ENCODE results near the gene SBK3.
A peak's percentile ranks its signal among the peaks of the same experiment; 100 is the strongest.
"Not testable (repeated sequence)": the region's sequence is repeated elsewhere in the genome, so short reads cannot be mapped to it uniquely, and the experiment has no call there.

Gene SBK3

DNA sequence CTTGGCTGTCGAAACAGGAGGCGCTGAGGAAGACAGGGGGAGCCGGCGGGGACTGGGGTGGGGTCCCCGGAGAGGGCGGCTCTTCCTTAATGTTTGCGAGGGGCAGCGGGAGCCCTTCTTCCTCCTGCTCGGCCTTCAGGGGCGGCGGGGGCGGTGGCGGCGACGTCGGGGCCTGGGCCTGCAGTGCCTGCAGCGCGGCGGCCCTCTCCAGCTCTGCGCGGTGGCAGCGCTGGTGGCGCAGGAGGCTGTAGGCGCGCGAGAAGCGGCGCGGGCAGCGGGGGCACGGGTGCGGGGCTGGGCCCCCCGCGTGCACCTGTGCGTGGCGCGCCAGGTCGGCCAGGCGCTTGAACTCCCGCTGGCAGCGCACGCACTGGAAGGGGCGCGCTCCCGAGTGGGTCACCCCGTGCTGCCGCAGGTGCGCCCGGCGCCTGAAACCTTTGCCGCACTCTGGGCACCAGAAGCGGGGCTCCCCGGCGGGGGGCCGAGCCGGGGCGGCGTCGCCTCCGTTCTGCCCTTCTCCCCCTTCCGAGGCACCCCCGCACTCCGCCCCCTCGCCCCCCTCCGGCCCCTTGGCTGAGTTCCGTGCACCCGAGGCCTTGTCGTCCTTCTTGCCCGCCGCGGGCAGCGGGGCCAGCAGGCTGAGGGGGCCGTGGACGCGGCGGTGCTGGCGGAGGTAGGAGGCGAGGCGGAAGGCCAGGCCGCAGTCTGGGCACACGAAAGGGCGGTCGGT, 32.9 kb upstream of the SBK3 start:
- DNase-seq = no peak

DNA sequence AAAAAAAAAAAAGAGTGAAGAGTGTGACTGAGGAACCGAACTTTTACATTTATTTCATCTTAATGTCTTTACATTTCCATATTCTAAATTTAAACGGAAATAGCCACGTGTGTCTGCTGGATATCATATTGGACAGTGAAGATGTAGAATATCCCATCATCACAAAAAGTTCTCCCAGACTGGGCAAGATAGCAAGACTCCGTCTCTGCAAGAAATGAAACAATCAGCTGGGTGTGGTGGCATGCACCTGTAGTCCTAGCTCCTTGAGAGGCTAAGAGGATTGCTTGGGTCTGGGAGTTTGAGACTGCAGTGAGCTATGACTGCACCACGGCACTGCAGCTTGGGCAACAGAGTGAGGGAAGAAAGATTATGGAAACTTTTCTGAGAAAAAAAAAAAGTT, 31.4 kb upstream of the SBK3 start:
- DNase-seq = no peak

DNA sequence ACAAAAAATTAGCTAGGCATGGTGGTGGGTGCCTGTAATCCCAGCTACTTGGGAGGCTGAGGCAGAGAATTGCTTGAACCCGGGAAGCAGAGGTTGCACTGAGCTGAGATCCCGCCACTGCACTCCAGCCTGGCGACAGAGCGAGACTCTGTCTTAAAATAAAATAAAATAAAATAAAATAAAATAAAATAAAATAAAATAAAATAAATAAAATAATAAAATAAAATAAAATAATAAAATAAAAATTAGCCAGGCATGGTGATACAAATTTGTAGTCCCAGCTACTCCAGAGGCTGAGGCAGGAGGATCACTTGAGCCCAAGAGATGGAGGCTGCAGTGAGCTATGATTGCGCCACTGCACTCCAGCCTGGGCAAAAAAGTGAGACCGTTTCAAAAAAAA, 28.6 kb upstream of the SBK3 start:
- not testable (repeated sequence) for DNase-seq

DNA sequence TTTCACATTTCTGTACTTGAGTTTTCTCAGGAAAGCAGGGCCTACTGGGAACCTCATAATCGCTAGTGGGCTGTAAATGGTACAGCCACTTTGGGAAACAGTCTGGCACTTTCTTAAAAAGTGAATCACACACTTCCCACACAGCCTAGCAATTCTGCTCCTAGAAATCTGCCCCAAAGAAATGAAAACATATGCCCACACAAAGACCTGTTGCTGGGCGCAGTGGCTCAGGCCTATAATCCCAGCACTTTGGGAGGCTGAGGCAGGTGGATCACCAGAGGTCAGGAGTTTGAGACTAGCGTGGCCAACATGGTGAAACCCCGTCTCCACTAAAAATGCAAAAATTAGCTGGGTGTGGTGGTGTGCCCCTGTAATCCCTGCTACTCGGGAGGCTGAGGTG, 24.1 kb upstream of the SBK3 start:
- not testable (repeated sequence) for DNase-seq

DNA sequence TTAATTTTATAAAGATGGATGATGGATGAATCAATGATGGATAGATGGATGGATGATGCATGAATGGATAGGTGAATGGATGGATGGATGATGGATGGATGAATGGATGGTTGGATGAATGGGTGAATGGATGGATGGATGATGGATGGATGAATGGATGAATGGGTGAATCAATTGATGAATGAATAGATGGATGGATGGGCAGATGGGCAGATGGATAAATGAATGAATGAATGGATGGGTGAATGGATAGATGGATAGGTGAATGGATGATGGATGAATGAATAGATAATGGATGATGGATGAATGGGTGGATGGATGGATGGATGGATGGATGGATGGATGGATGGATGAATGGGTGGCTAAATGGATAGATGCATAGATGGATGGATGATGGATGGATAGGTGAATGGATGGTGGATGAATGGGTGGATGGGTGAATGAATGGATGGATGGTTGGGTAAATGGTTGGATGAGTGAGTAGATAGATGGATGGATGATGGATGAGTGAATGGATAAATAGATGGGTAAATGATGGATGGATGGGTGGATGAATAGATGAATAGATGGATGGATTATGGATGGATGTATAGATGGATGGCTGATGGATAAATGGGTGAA, 22.5 kb upstream of the SBK3 start:
- no peak for DNase-seq

DNA sequence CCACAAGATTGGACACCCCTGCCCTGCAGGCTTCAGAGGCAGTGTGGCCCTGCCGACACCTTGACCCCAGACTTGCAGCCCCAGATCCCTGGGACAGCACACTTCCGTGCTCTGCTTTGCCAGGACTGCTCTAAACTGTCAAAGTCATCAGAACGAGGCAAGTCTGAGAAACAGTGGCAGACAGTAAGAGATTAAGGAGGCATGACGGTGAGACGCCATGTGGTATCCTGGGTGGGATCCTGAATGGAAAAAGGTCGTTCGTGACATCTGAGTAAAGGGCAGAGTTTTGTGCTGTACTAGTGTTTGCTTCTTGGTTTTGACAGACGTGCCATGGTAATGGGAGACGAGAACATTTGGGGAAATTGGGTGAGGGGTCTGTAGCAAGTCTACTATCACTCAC, 21.5 kb upstream of the SBK3 start:
- DNase-seq = no peak

DNA sequence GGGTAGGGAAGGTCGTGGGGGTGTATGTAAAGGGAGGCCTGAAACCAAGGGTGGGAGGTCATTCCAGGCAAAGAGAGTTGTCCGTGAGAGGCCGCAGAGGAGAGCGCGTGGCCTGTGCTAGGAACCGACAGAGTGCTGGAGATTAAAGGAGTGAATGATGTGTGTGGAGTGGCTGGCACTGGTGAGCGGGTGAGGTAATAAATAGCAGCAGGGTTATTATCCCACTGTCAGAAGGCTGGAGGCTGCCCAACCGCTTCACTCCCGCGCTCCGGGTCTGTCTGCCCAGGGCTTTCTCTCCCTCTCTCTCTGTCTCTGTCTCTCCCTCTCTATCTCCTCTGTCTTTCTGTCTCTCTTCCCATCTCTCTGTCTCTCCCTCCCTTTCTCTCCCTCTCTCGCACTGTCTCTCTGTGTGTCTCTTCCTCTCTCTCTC, 17.9 kb upstream of the SBK3 start:
- DNase-seq = no peak

DNA sequence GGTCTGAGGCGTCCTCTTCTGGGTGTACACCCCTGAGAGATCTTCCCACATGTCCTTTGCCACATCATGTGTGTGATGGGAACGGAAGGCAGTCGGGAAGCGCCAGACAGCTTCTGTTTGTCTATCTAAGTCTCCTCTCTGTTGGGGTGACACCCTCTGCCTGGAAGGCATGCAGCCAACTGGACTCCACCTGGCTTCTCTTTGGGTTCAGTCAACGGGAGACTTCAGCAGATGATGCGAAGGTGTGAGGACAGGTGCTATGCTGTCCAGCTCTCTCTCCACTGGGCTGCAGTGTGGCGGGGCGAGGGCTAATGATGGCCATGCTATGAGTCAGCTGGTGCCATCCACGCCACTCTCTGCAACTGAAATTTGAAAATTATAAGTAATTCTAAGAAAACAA, 14.3 kb upstream of the SBK3 start:
- DNase-seq = no peak

DNA sequence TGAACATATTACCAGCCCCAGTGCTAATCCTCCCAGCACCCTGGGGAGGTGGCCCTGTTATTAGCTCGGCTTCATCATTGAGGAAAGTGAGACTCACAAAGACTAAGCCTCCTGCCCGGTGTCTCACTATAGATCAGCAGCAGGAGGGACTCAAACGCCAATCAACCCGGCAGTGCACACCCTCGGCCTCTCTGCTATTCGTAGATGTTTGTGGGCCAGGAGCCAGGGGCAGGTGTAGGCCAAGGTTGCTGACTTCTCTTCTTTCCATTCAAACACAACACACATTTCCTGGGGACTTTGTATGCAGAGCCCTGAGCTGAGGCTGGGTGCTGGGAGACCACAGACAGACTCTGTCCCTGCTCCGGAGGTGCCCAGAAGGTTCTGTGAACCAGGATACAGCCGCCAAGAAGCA, 9.4 kb upstream of the SBK3 start:
- no peak for DNase-seq

DNA sequence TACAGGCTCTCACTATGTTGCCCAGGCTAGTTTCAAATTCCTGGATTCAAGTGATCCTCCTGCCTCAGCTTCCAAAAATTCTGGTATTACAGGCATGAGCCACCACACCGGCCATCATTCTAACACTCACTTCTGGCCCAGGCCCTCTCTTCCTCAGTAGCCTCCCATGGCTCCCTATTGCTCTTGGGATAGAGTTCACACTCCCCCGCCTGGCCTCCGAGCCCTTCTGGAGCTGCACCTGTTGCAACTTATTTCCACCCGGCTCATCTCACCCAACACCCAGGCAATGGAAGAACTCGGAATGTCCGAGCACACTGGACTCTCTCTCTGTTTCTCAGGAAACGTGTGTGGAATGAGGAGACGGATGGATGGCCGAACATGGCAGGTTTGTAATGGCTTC, 9.0 kb upstream of the SBK3 start:
- DNase-seq = no peak

DNA sequence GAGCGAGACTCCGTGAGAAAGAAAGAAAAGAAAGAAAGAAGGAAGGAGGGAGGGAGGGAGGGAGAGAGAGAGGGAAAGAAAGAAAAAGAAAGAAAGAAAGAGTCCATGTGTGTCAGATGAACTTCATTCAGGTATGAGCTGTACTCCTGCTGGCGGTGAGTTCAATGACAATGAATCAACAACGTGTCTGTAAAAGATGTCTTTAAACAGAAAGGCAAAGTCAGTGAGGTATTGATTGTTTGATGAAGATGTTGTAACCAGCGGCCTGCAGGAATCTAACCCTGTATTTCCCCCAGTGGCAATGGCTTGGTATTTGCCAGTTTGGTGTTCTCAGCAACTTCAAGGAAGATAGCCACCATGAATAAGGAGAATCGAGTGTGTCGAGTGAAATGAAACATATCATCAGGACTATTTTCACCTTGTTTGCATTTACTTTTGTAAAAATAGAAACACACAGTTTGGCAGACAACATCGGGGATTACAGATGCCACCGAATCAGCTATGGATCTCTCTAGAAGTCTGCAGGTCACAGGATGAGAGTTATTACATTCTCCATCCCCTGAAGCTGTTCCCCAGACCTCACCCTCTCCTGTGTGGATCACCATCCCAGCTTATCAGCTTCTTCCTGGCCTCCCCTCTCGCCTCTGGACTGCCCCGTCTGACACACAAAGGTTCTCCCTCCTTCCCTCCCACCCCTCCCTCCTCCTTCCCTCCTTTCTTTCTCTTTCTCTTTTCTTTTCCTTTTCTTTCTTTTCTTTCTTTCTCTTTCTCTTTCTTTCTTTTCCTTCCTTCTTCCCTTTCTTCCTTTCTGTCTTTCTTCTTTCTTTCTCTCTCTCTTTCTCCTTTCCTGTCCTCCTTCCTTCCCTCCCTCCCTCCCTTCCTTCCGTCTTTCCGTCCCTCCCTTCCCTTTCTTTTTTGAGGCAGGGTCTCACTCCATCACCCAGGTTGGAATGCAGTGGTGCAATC, 8.2 kb upstream of the SBK3 start:
- no peak for DNase-seq

DNA sequence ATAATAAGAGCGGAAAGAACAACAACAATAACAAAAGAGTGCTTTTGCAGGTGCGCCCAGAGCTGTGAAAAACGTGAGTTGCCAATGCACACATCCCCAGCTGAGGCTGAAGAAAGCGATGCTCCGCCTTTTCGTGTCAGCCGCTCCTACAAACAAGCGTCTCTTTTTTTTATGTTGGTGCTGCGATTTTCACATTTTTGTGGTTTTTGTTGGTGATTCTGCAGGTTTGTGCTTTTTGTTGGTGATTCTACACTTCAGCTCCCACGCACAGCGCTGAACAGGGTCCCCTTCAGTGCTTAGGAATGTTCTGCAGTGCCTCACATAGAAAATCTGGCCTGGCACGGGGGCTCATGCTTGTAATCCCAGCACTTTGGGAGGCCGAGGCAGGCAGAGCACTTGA, 7.3 kb upstream of the SBK3 start:
- no peak for DNase-seq

DNA sequence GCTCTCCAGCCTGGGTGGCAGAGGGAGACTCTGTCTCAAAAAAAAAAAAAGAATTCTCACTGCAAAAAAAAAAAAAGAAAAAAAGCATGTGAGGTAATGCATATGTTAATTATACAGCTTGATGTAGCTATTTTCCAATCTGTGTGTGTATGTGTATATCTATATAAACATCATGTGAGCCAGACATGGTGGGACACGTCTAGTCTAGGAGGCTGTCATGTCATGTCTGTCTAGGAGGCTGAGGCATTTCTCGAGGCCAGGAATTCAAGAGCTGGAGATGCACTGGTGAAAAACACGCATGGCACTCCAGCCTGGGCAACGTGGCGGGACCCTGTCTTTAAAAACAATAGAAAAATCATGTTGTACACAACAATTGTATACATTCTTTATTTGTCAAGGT, 6.9 kb upstream of the SBK3 start:
- DNase-seq = no peak

DNA sequence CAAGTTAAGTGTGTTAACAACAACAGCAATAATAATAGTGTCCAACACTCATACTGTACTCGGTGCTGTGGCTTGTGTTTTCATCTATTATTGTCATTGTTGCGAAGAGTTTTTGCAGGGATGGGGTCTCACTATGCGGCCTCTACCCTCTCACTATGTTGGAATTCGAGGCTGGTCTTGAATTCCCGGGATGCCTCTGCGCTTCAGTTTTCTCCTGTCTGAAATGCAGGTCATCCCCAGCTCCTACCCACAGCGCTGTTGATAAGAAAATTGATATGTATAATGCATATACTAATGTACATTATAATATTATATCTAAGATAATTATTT, 4.9 kb upstream of the SBK3 start:
- DNase-seq = no peak

DNA sequence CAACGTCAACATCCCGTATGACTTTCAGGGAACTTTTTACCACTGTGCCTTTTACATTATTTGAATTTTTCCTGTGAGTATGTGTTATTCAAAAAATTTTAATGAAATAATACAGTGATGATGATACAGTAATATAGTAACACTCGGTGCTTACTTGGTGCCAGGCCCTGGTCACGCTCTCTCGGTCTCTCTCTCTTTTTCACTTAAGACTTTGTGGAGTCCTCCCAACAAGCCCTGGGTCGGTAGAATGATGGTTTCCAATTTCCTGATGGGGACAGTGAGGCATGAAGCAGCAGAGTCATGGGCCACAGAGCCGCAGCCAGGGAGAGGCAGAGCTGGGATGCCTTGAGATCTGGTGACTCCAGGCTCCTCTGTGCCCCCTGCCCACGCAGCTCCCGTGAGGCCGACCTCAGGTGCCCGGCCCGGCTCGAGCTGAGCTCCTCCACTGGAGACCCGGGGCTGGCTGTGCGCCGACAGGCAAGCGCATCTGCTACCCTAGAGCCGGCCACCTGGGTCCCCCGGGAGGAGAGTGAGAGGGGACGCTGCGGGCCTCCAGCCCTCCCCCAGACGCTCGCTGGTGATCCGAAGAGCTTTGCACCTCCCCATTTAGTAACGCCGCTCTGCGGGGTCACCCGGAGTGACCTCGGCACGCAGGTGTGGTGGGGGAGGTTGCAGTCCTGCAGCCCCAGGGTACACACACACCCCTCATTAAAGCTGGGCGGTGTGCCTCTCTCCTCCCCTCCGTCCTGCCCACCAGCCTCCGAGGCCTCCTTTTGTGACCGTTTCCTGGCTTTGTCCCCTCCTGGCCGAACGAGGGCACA, 4.4 kb upstream of the SBK3 start:
- no peak for DNase-seq

DNA sequence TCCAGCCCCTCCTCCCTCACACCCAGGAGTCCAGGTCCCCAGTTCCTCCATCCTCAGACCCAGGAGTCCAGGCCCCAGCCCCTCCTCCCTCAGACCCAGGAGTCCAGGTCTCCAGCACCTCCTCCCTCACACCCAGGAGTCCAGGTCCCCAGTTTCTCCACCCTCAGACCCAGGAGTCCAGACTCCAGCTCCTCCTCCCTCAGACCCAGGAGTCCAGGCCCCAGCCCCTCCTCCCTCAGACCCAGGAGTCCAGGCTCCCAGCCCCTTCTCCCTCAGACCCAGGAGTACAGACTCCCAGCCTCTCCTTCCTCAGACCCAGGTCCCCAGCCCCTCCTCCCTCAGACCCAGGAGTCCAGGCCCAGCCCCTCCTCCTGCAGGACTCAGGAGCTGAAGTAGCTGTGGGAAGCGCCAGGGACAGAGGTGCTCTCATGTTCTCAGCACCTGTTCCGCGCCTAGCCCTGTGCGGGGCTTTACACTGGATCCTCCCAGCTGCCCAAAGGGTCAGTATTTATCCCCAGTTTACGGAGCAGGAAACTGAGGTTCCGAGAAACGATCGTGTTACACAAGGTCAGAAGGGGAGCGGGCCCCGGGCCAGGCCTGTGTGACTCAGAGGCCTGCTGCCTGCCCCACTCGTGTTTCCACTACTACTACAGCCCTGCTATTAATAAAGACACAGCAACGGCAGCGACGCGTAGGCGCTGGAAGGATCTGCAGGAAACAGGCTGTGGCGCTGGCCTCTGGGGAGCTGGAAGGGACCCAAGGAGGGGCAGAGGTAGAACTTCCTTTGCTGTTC, 1.7 kb upstream of the SBK3 start:
- DNase-seq = peak in 5 of 56 donors; percentile 4 to 18 (median 15)

DNA sequence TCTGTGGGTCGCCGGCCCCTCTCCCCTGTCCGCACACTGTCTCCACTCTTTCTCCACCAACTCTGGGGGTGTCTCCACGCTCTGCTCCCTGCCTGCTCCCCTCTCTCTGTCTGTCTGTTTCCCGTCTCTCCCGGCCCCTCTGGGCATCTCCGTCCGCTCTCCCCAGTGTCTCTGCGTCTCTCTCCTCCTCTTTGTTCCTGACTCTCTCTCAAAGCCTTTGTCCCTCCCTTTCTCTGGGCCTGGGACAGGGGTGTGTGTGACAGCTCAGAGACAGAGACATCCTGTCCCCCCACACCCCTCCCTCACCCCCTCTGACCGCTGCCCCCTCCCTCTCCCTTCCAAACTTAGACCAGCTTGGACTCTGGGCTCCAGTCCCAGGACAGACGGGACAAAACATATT, 668 bp upstream of the SBK3 start:
- DNase-seq = no peak

DNA sequence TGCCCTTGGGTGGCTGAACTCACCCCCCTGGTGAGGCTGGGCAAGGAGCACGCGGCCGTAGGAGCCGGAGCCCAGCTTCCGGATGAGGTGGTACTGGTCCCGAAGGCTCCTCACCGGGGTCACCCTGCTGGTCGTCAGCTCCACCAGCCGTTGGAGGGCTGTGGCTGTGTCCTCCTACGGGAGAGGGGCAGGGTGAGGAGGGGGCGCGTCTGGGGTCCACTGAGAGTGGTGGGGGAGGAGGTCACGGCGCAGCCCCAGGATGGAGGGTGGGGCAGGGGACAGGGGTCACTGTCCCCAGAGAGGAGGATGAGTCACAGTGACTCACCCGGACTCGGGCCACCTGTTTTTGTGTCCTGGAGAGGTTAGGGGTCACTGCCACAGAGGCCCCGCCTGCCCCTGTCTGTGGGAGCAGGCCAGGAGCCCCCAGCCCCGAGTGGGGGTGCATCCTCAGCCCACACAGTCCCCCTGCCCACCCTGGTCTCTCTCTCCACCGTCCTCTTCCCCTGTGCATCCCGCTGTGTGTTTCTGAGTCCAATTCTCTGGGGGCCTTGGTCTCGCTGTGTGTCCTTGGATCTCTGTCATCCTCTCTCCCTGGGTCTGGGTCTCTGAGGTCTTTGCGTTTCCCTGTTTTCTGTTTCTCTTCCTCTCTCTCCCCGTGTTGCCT, 435 bp downstream of the SBK3 start:
- no peak for DNase-seq

DNA sequence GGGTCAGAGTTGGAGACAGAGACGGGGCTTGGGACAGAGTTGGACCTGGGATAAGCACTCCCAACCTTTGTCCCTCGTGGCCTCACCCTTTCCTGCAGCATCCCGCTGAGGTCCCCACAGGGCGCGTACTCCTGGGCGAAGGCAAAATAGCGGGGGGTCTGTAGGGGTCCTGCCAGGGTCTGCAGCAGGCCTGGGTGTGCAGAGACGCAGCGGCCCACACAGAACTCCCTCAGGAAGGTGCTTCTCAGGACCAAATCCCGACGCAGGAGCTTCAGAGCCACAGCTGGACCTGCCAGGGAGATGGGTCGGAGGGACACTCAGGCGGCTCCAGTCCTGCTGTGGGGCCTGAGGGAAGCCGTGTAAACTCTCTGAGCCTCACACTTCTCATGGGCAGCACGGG, 1.3 kb downstream of the SBK3 start:
- DNase-seq = no peak

DNA sequence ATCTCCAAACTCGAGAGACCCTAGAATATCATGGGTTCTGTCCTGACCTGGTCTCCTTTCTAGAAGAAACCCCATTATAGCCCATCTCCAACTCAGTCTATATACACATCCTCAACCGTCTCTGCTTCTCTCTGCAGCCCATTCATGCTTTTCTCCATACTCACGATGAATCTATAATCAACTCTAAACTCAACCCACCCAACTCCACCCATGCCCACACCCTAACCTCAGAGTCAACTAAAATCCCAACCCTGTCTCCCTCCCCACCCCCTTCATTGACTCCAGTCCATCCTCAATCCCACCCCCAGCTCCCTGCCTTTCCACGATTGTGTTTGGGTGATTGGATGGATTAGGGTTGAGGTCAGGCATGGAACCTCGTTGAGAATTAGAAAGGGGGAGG, 1.8 kb downstream of the SBK3 start:
- no peak for DNase-seq

Measured in nucleus accumbens (tissue), 56 donors.